Measurements from ENCODE around the gene BCL7A. TPM values are rescaled to one million over a fixed set of nuclear protein-coding genes. Genes with fewer than 3 reads are reported as not detected.

The BCL7A gene
- total and polyA plus RNA-seq, 2 experiments from 2014 or later: 9.6 to 14.9 TPM

GRCh38 chr12:122057769-122058168 lies 36.1 kb downstream of the BCL7A start:
- Histone ChIP-seq H4K20me1 (ENCODE audit: insufficient read depth, poor library complexity, severe bottlenecking) (no peaks in the 10 kb centered on the region), H3K9me2 (replicated peaks; ENCODE audit: insufficient read depth) (no peaks in the 10 kb centered on the region), H3K9me3 (ENCODE audit: low read depth) (no peaks in the 10 kb centered on the region), H3K27ac (no peak overlapping the region), H3K36me3 (replicated peaks; ENCODE audit: insufficient read depth, low read depth) (no peaks in the 10 kb centered on the region), H2AFZ (no peak overlapping the region), H3K4me3 (no peak overlapping the region), H3K79me2 (no peaks in the 10 kb centered on the region), H3K4me2 (no peak overlapping the region), H3K4me1 (ENCODE audit: insufficient read depth) (peaks cover 14% of the 10 kb centered on the region), H3K27me3 (no peaks in the 10 kb centered on the region)
- no peak for DNase-seq (ENCODE audit: low spot score)
- WGBS (ENCODE audit: low lambda C conversion rate, missing lambda C conversion rate): 97% methylated on average over 3 of the region's 3 CpGs
- TF ChIP-seq EZH2phosphoT487 (IDR thresholded peaks at IDR 0.05; ENCODE audit: low read depth, severe bottlenecking, unreplicated experiment) (no peak), CTCF (IDR thresholded peaks at IDR 0.05; ENCODE audit: poor library complexity) (no peak)

GRCh38 chr12:122058549-122059149 lies 37.0 kb downstream of the BCL7A start:
- H3K27me3 ChIP-seq: no peaks in the 10 kb centered on the region
- TF ChIP-seq CTCF (IDR thresholded peaks at IDR 0.05; ENCODE audit: poor library complexity) (no peak), EZH2 (IDR thresholded peaks at IDR 0.05; ENCODE audit: borderline replicate concordance) (no peak), EZH2phosphoT487 (IDR thresholded peaks at IDR 0.05; ENCODE audit: low read depth, severe bottlenecking, unreplicated experiment) (no peak)
- no peaks in the 10 kb centered on the region for H3K9me2 ChIP-seq (replicated peaks; ENCODE audit: insufficient read depth)
- no peak overlapping the region for H3K4me2 ChIP-seq
- H4K20me1 ChIP-seq (ENCODE audit: insufficient read depth, poor library complexity, severe bottlenecking): no peaks in the 10 kb centered on the region
- H3K79me2 ChIP-seq: no peaks in the 10 kb centered on the region
- H3K36me3 ChIP-seq (replicated peaks; ENCODE audit: insufficient read depth, low read depth): no peaks in the 10 kb centered on the region
- H3K4me1 ChIP-seq (ENCODE audit: insufficient read depth): peaks cover 21% of the 10 kb centered on the region
- DNase-seq (ENCODE audit: low spot score): no peak
- no peak overlapping the region for H2AFZ ChIP-seq
- no peak overlapping the region for H3K27ac ChIP-seq
- no peak overlapping the region for H3K4me3 ChIP-seq
- no peaks in the 10 kb centered on the region for H3K9me3 ChIP-seq (ENCODE audit: low read depth)
- 98% methylated on average over 11 of the region's 11 CpGs for WGBS (ENCODE audit: low lambda C conversion rate, missing lambda C conversion rate)

- 95% methylated on average over 24 of the region's 28 CpGs for WGBS (ENCODE audit: low lambda C conversion rate, missing lambda C conversion rate)
- no peaks in the 10 kb centered on the region for H3K9me3 ChIP-seq (ENCODE audit: low read depth)
- H3K4me3 ChIP-seq: no peak overlapping the region
Observed at GRCh38 chr12:122059203-122059960, 37.7 kb downstream of the BCL7A start.

More at GRCh38 chr12:122059203-122059960, 37.7 kb downstream of the BCL7A start:
- Histone ChIP-seq H3K36me3 (replicated peaks; ENCODE audit: insufficient read depth, low read depth) (no peaks in the 10 kb centered on the region), H3K9me2 (replicated peaks; ENCODE audit: insufficient read depth) (no peaks in the 10 kb centered on the region), H2AFZ (no peak overlapping the region), H3K79me2 (no peaks in the 10 kb centered on the region), H3K4me1 (ENCODE audit: insufficient read depth) (peaks cover 25% of the 10 kb centered on the region), H3K4me2 (no peak overlapping the region), H4K20me1 (ENCODE audit: insufficient read depth, poor library complexity, severe bottlenecking) (no peaks in the 10 kb centered on the region), H3K27me3 (no peaks in the 10 kb centered on the region), H3K27ac (no peak overlapping the region)
- DNase-seq (ENCODE audit: low spot score): no peak
- TF ChIP-seq CTCF (IDR thresholded peaks at IDR 0.05; ENCODE audit: poor library complexity) (no peak), EZH2 (IDR thresholded peaks at IDR 0.05; ENCODE audit: borderline replicate concordance) (no peak), EZH2phosphoT487 (IDR thresholded peaks at IDR 0.05; ENCODE audit: low read depth, severe bottlenecking, unreplicated experiment) (no peak)

All from hepatocyte (in vitro differentiated cells).